D721Med (cell line): ENCODE measurements around the gene MNAT1.

Experiments used
- DNase-seq: peaks from one replicate; pipeline ENCODE4 v3.0.0; 2011; ENCODE audit warnings: low spot score; ENCODE audit not compliant: insufficient read length
- FAIRE-seq: peaks from 2 replicates; lab custom pipeline; 2011; peaks lifted over from hg19 to GRCh38; lab: Jason Lieb, UNC
- CTCF ChIP-seq: IDR thresholded peaks from 2 replicates; pipeline ENCODE4 v1.5.1; 2012; ENCODE audit warnings: mild to moderate bottlenecking, control low read depth; ENCODE audit not compliant: insufficient read depth; ENCODE audit errors: missing control alignments

Gene MNAT1

GRCh38 chr14:60734465-60735242 is at the start of gene MNAT1:
Gene MNAT1 (plus strand): TSS chr14:60734761. CDS start chr14:60734863, 102 bp downstream.
- FAIRE-seq = no peak
- TF ChIP-seq CTCF = no peak
- peak; percentile 19 for DNase-seq

GRCh38 chr14:60686865-60687264 is 47.7 kb upstream of the MNAT1 start:
- no peak for TF ChIP-seq CTCF
- DNase-seq (no peak), FAIRE-seq (no peak)

- FAIRE-seq (no peak), DNase-seq (no peak)
- TF ChIP-seq CTCF = no peak
Observed at GRCh38 chr14:60691383-60692113, 43.0 kb upstream of the MNAT1 start.

- TF ChIP-seq CTCF = no peak
- no peak for FAIRE-seq
- DNase-seq = no peak
Observed at GRCh38 chr14:60695327-60695726, 39.2 kb upstream of the MNAT1 start.

- FAIRE-seq (no peak), DNase-seq (no peak)
- TF ChIP-seq CTCF = no peak
Observed at GRCh38 chr14:60700598-60700997, 34.0 kb upstream of the MNAT1 start.

- DNase-seq = no peak
- no peak for TF ChIP-seq CTCF
- no peak for FAIRE-seq
Observed at GRCh38 chr14:60705100-60705499, 29.5 kb upstream of the MNAT1 start.

GRCh38 chr14:60707858-60708257 is 26.7 kb upstream of the MNAT1 start:
- no peak for TF ChIP-seq CTCF
- FAIRE-seq (no peak), DNase-seq (no peak)
